ENCODE results near the gene TUBB4A.

The TUBB4A gene

GRCh38 chr19:6535558-6536137 lies 33.5 kb upstream of the TUBB4A start:
- TF ChIP-seq TCF12 (IDR thresholded peaks at IDR 0.05; ENCODE audit: low read depth) = no peak
- TF ChIP-seq FOXM1 (IDR thresholded peaks at IDR 0.05; ENCODE audit: borderline replicate concordance, low read depth) = no peak
- TF ChIP-seq REST (IDR thresholded peaks at IDR 0.05; ENCODE audit: low read depth) = no peak
- no peak for TF ChIP-seq NFIC (IDR thresholded peaks at IDR 0.05)
- no peak for TF ChIP-seq TAF1 (IDR thresholded peaks at IDR 0.05; ENCODE audit: low read depth)
- no peak for TF ChIP-seq RAD21 (IDR thresholded peaks at IDR 0.05; ENCODE audit: low read depth)
- no peak for TF ChIP-seq YY1 (IDR thresholded peaks at IDR 0.05; ENCODE audit: low read depth)
- TF ChIP-seq CREB1 (IDR thresholded peaks at IDR 0.05; ENCODE audit: low read depth) = no peak

GRCh38 chr19:6534451-6535093 lies 32.5 kb upstream of the TUBB4A start:
- TF ChIP-seq FOXM1 (IDR thresholded peaks at IDR 0.05; ENCODE audit: borderline replicate concordance, low read depth) = no peak

GRCh38 chr19:6533746-6534418 lies 31.8 kb upstream of the TUBB4A start:
- TF ChIP-seq REST (IDR thresholded peaks at IDR 0.05; ENCODE audit: low read depth) = no peak
- no peak for TF ChIP-seq EP300 (IDR thresholded peaks at IDR 0.05; ENCODE audit: borderline replicate concordance)
- no peak for TF ChIP-seq USF1 (IDR thresholded peaks at IDR 0.05)
- no peak for TF ChIP-seq NFIC (IDR thresholded peaks at IDR 0.05)
- TF ChIP-seq TEAD4 (IDR thresholded peaks at IDR 0.05) = no peak
- TF ChIP-seq CEBPB (IDR thresholded peaks at IDR 0.05) = no peak
- TF ChIP-seq FOXM1 (IDR thresholded peaks at IDR 0.05; ENCODE audit: borderline replicate concordance, low read depth) = no peak
- no peak for TF ChIP-seq TAF1 (IDR thresholded peaks at IDR 0.05; ENCODE audit: low read depth)
- TF ChIP-seq TCF12 (IDR thresholded peaks at IDR 0.05; ENCODE audit: low read depth) = no peak
- no peak for TF ChIP-seq MAX (IDR thresholded peaks at IDR 0.05)
- TF ChIP-seq EGR1 (IDR thresholded peaks at IDR 0.05) = no peak
- TF ChIP-seq YY1 (IDR thresholded peaks at IDR 0.05; ENCODE audit: low read depth) = no peak
- TF ChIP-seq ZBTB7A (IDR thresholded peaks at IDR 0.05; ENCODE audit: low read depth) = no peak
- no peak for TF ChIP-seq RAD21 (IDR thresholded peaks at IDR 0.05; ENCODE audit: low read depth)
- no peak for TF ChIP-seq CREB1 (IDR thresholded peaks at IDR 0.05; ENCODE audit: low read depth)

- no peak for TF ChIP-seq NFIC (IDR thresholded peaks at IDR 0.05)
- no peak for TF ChIP-seq REST (IDR thresholded peaks at IDR 0.05; ENCODE audit: low read depth)
- TF ChIP-seq TCF12 (IDR thresholded peaks at IDR 0.05; ENCODE audit: low read depth) = no peak
- TF ChIP-seq ZBTB7A (IDR thresholded peaks at IDR 0.05; ENCODE audit: low read depth) = no peak
- no peak for TF ChIP-seq EP300 (IDR thresholded peaks at IDR 0.05; ENCODE audit: borderline replicate concordance)
- TF ChIP-seq MAX (IDR thresholded peaks at IDR 0.05) = no peak
- TF ChIP-seq TAF1 (IDR thresholded peaks at IDR 0.05; ENCODE audit: low read depth) = no peak
- TF ChIP-seq FOXM1 (IDR thresholded peaks at IDR 0.05; ENCODE audit: borderline replicate concordance, low read depth) = no peak
- no peak for TF ChIP-seq RAD21 (IDR thresholded peaks at IDR 0.05; ENCODE audit: low read depth)
- no peak for TF ChIP-seq EGR1 (IDR thresholded peaks at IDR 0.05)
- no peak for TF ChIP-seq CEBPB (IDR thresholded peaks at IDR 0.05)
- no peak for TF ChIP-seq USF1 (IDR thresholded peaks at IDR 0.05)
- TF ChIP-seq YY1 (IDR thresholded peaks at IDR 0.05; ENCODE audit: low read depth) = no peak
Measured at GRCh38 chr19:6533000-6533328, 30.9 kb upstream of the TUBB4A start.
